ENCODE data around the gene PRRT1.

DNA sequence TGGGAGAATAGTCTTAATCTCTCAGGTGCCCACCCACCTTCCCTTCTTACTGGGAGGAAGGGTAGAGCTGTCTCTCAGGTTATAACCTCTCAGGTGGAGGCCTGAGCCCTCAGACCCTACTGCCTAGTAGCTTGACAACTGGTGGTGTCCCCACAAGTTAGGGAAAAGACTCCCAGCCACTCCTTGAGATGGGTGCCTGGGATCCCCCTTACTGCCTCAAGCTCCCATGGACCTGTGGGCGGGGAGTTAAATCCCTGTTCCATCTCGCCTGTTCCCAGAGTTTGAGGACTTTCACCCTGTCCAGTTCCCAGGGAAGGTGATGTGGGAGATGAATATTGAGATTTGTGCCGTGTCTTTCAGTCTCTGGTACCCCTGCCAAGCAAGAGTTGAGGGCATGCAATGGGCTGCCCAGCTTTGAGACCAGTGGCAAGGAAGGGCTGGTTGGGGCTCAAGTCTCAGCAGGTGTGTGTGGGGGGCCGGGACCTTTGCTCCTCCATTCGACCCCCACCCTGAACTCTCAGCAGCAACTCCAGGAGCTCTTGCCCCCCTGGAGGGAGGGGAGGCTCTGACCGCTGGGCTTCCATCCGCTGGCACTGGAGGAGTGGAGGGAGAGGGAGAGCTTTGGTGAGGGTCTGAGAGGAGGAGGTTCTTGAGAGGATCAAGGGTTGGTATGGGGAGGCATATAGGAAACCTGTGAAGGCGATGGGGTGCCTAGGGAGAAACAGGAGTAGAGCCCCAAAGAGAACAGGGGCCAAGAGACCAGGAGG is 39.4 kb upstream of the PRRT1 start:
- TF ChIP-seq CTCF (IDR thresholded peaks at IDR 0.05) (no peak), POLR2A (IDR thresholded peaks at IDR 0.05) (no peak)

Data from thyroid gland (tissue), 4 donors.